Smooth muscle cell (in vitro differentiated cells): ENCODE measurements around the gene SEC22A. TPM values are rescaled to one million over a fixed set of nuclear protein-coding genes. Genes with fewer than 3 reads are reported as not detected.

Source experiments
- DNase-seq: peaks from one replicate; lab custom pipeline; 2025; ENCODE audit not compliant: unreplicated experiment; lab: John Stamatoyannopoulos, UW
- H2AFZ ChIP-seq: fragments of 200-600 bp; sonication (generic); 2 replicates; pipeline ENCODE4 v1.6.0; 2016; ENCODE audit warnings: antibody characterized with exemption, low read depth, mild to moderate bottlenecking
- H3F3A ChIP-seq: fragments of 200-600 bp; sonication (generic); 2 replicates; pipeline ENCODE4 v1.6.0; 2017; ENCODE audit warnings: antibody characterized with exemption, low read depth
- H3K27ac ChIP-seq: fragments of 200-600 bp; sonication (generic); 2 replicates; pipeline ENCODE4 v1.5.1; 2016; ENCODE audit warnings: low read depth, mild to moderate bottlenecking
- H3K27me3 ChIP-seq: fragments of 200-600 bp; sonication (generic); 2 replicates; pipeline ENCODE4 v1.6.1; 2016; ENCODE audit warnings: low read depth, mild to moderate bottlenecking
- H3K36me3 ChIP-seq: fragments of 200-600 bp; sonication (generic); 2 replicates; pipeline ENCODE4 v1.5.1; 2016; ENCODE audit warnings: low read depth
- H3K4me1 ChIP-seq: fragments of 200-600 bp; sonication (generic); 2 replicates; pipeline ENCODE4 v1.5.1; 2016; ENCODE audit warnings: low read depth
- H3K4me2 ChIP-seq: fragments of 200-600 bp; sonication (generic); 2 replicates; pipeline ENCODE4 v1.6.0; 2016; ENCODE audit warnings: mild to moderate bottlenecking
- H3K4me3 ChIP-seq: fragments of 200-600 bp; sonication (generic); 2 replicates; pipeline ENCODE4 v1.5.1; 2016; ENCODE audit warnings: mild to moderate bottlenecking
- H3K79me2 ChIP-seq: fragments of 200-600 bp; sonication (generic); 2 replicates; pipeline ENCODE4 v1.6.0; 2016; ENCODE audit warnings: low read depth, mild to moderate bottlenecking
- H3K9ac ChIP-seq: fragments of 200-600 bp; sonication (generic); 2 replicates; pipeline ENCODE4 v1.6.0; 2016; ENCODE audit warnings: low read depth
- H3K9me3 ChIP-seq: fragments of 200-600 bp; sonication (generic); replicated peaks from 2 replicates; pipeline ENCODE4 v1.5.1; 2016; ENCODE audit warnings: low read depth
- H4K20me1 ChIP-seq: fragments of 200-600 bp; sonication (generic); 2 replicates; pipeline ENCODE4 v1.6.0; 2016; ENCODE audit warnings: low read depth
- CTCF ChIP-seq: fragments of 200-600 bp; sonication (generic); IDR thresholded peaks from 2 replicates; pipeline ENCODE4 v1.5.1; 2017; ENCODE audit warnings: borderline replicate concordance, mild to moderate bottlenecking, antibody characterized with exemption; ENCODE audit not compliant: insufficient read depth, poor library complexity, severe bottlenecking
- WGBS: methylation state at CpG from one replicate; pipeline ENCODE4 v1.1.7; 2016; ENCODE audit warnings: low lambda C conversion rate; 5-methylcytosine and 5-hydroxymethylcytosine counted together
- polyA plus RNA-seq: library from polyadenylated mRNA; unstranded; fragments of >200 nt; fragmentation: Nextera tagmentation; extraction: Ambion mirVana; gene quantifications from 2 replicates; pipeline ENCODE4 v1.2.1, GENCODE V29; 2016
- total RNA-seq: library from RNA; depleted of rRNA; stranded (reverse); fragments of >200 nt; gene quantifications from 2 replicates; pipeline ENCODE4 v1.2.3, GENCODE V29; 2014

The SEC22A gene
- total and polyA plus RNA-seq, 2 experiments from 2014 or later: 30.7 to 34.2 TPM

GRCh38 chr3:123295901-123296250 lies 94.1 kb downstream of the SEC22A start:
- no peak overlapping the region for H3K4me2 ChIP-seq
- no peaks in the 10 kb centered on the region for H3K79me2 ChIP-seq
- TF ChIP-seq CTCF: no peak
- H3K9ac ChIP-seq: no peak overlapping the region
- no peak overlapping the region for H3K27ac ChIP-seq
- no peaks in the 10 kb centered on the region for H3K36me3 ChIP-seq
- H4K20me1 ChIP-seq: no peaks in the 10 kb centered on the region
- 79% methylated on average over 7 of the region's 11 CpGs for WGBS
- DNase-seq: no peak
- H3F3A ChIP-seq: no peaks in the 10 kb centered on the region
- H3K4me1 ChIP-seq: no peaks in the 10 kb centered on the region
- H3K4me3 ChIP-seq: no peak overlapping the region
- no peaks in the 10 kb centered on the region for H3K27me3 ChIP-seq
- H2AFZ ChIP-seq: no peak overlapping the region
- no peaks in the 10 kb centered on the region for H3K9me3 ChIP-seq

GRCh38 chr3:123296261-123296660 lies 94.5 kb downstream of the SEC22A start:
- Histone ChIP-seq H3K4me1 (no peaks in the 10 kb centered on the region), H3K36me3 (no peaks in the 10 kb centered on the region), H3K4me2 (no peak overlapping the region), H3K27ac (no peak overlapping the region), H4K20me1 (no peaks in the 10 kb centered on the region), H3K9ac (no peak overlapping the region), H3K4me3 (no peak overlapping the region), H3K9me3 (no peaks in the 10 kb centered on the region), H3K79me2 (no peaks in the 10 kb centered on the region), H3F3A (no peaks in the 10 kb centered on the region), H2AFZ (no peak overlapping the region), H3K27me3 (no peaks in the 10 kb centered on the region)
- 86% methylated on average over 7 of the region's 7 CpGs for WGBS
- TF ChIP-seq CTCF: no peak
- DNase-seq: no peak

- Histone ChIP-seq H3K36me3 (no peaks in the 10 kb centered on the region), H3F3A (no peaks in the 10 kb centered on the region), H3K27ac (no peak overlapping the region), H4K20me1 (no peaks in the 10 kb centered on the region), H3K4me1 (no peaks in the 10 kb centered on the region), H3K79me2 (no peaks in the 10 kb centered on the region), H2AFZ (no peak overlapping the region), H3K4me2 (no peak overlapping the region), H3K9me3 (no peaks in the 10 kb centered on the region), H3K9ac (no peak overlapping the region), H3K4me3 (no peak overlapping the region), H3K27me3 (no peaks in the 10 kb centered on the region)
- WGBS: 92% methylated on average over 13 of the region's 13 CpGs
- no peak for TF ChIP-seq CTCF
- DNase-seq: no peak
These were observed 95.3 kb downstream of the SEC22A start for GRCh38 chr3:123296836-123297626.

- Histone ChIP-seq H3K9me3 (no peaks in the 10 kb centered on the region), H3K27me3 (no peaks in the 10 kb centered on the region), H3K9ac (no peak overlapping the region), H3K4me2 (no peak overlapping the region), H2AFZ (no peak overlapping the region), H3K36me3 (no peaks in the 10 kb centered on the region), H3K27ac (no peak overlapping the region), H3F3A (no peaks in the 10 kb centered on the region), H3K4me1 (no peaks in the 10 kb centered on the region), H3K4me3 (no peak overlapping the region), H4K20me1 (no peaks in the 10 kb centered on the region), H3K79me2 (no peaks in the 10 kb centered on the region)
- TF ChIP-seq CTCF: no peak
- WGBS: 79% methylated on average over 6 of the region's 6 CpGs
- no peak for DNase-seq
These were observed 95.8 kb downstream of the SEC22A start for GRCh38 chr3:123297627-123297899.
